ENCODE measurements around the gene ZGPAT.
"Not testable (repeated sequence)": the region's sequence is repeated elsewhere in the genome, so short reads cannot be mapped to it uniquely, and the experiment has no call there.

Gene ZGPAT

GRCh38 chr20:63707558-63708300 is at the start of gene ZGPAT, which contains the start of gene ARFRP1:
Gene ZGPAT (plus strand): TSS chr20:63708039. CDS start chr20:63708581, 542 bp downstream.
Gene ARFRP1 (minus strand): TSS chr20:63707976. CDS start chr20:63707091, 885 bp downstream.
- DNase-seq (ENCODE audit: low spot score): peak; percentile 89

GRCh38 chr20:63658749-63659187 is 49.1 kb upstream of the ZGPAT start:
- DNase-seq (ENCODE audit: low spot score): no peak

GRCh38 chr20:63659370-63659769 is 48.5 kb upstream of the ZGPAT start:
- DNase-seq (ENCODE audit: low spot score): no peak

- DNase-seq (ENCODE audit: low spot score): not testable (repeated sequence)
Measured at GRCh38 chr20:63660174-63660573, 47.7 kb upstream of the ZGPAT start.

GRCh38 chr20:63660622-63661021 is 47.2 kb upstream of the ZGPAT start:
- no peak for DNase-seq (ENCODE audit: low spot score)

GRCh38 chr20:63661108-63661507 is 46.7 kb upstream of the ZGPAT start:
- DNase-seq (ENCODE audit: low spot score): no peak

- no peak for DNase-seq (ENCODE audit: low spot score)
Measured at GRCh38 chr20:63661959-63662812, 45.7 kb upstream of the ZGPAT start.

GRCh38 chr20:63662813-63663189 is 45.0 kb upstream of the ZGPAT start:
- no peak for DNase-seq (ENCODE audit: low spot score)

- DNase-seq (ENCODE audit: low spot score): no peak
Measured at GRCh38 chr20:63663332-63664066, 44.3 kb upstream of the ZGPAT start.

- no peak for DNase-seq (ENCODE audit: low spot score)
Measured at GRCh38 chr20:63664143-63664851, 43.5 kb upstream of the ZGPAT start.

GRCh38 chr20:63664861-63665594 is 42.8 kb upstream of the ZGPAT start:
- DNase-seq (ENCODE audit: low spot score): no peak

- no peak for DNase-seq (ENCODE audit: low spot score)
Measured at GRCh38 chr20:63665708-63666107, 42.1 kb upstream of the ZGPAT start.

- DNase-seq (ENCODE audit: low spot score): no peak
Measured at GRCh38 chr20:63667858-63668257, 40.0 kb upstream of the ZGPAT start.

GRCh38 chr20:63668351-63668750 is 39.5 kb upstream of the ZGPAT start:
- no peak for DNase-seq (ENCODE audit: low spot score)

- not testable (repeated sequence) for DNase-seq (ENCODE audit: low spot score)
Measured at GRCh38 chr20:63671695-63672094, 36.1 kb upstream of the ZGPAT start.

- DNase-seq (ENCODE audit: low spot score): no peak
Measured at GRCh38 chr20:63672666-63673065, 35.2 kb upstream of the ZGPAT start.

GRCh38 chr20:63673951-63674350 is 33.9 kb upstream of the ZGPAT start:
- no peak for DNase-seq (ENCODE audit: low spot score)

- DNase-seq (ENCODE audit: low spot score): no peak
Measured at GRCh38 chr20:63675681-63676368, 32.0 kb upstream of the ZGPAT start.

- no peak for DNase-seq (ENCODE audit: low spot score)
Measured at GRCh38 chr20:63678071-63678470, 29.8 kb upstream of the ZGPAT start.
